ENCODE data around the gene RFX7.

RFX7 gene

DNA sequence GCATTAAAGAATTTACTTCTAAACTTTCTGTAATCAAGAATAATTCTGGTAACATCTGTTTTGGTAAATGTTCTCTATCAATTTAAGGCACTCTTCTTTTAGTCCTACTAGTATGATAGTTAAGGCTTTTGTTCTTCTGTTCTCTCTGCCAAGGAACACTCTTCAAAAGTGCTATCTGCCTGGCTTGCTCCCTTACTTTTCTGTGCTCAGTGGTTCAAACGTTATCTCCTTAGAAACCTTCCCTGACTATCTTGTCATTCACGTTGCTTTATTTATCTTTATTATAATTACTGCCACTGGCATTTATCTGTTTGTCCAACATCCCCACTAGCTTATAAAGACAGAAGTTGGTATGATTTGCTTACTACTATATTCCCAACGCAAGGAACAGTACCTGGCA is 59.2 kb downstream of the RFX7 start:
- POLR2A ChIA-PET: no interaction called here
- CTCF ChIA-PET: no interaction called here
- DNase-seq (ENCODE audit: extremely low spot score): no peak
- no peak for TF ChIP-seq FOXM1 (IDR thresholded peaks at IDR 0.05; ENCODE audit: borderline replicate concordance)
- TF ChIP-seq BHLHE40 (IDR thresholded peaks at IDR 0.05; ENCODE audit: borderline replicate concordance): no peak
- no peak for TF ChIP-seq FOXK2 (IDR thresholded peaks at IDR 0.05)
- no peak for TF ChIP-seq SUZ12 (IDR thresholded peaks at IDR 0.05)
- no peak for TF ChIP-seq NFRKB (IDR thresholded peaks at IDR 0.05)
- no peak for TF ChIP-seq ZNF384 (IDR thresholded peaks at IDR 0.05)
- no peak for TF ChIP-seq ARNT (IDR thresholded peaks at IDR 0.05)
- TF ChIP-seq TARDBP (IDR thresholded peaks at IDR 0.05): no peak
- TF ChIP-seq, protein P1, sequence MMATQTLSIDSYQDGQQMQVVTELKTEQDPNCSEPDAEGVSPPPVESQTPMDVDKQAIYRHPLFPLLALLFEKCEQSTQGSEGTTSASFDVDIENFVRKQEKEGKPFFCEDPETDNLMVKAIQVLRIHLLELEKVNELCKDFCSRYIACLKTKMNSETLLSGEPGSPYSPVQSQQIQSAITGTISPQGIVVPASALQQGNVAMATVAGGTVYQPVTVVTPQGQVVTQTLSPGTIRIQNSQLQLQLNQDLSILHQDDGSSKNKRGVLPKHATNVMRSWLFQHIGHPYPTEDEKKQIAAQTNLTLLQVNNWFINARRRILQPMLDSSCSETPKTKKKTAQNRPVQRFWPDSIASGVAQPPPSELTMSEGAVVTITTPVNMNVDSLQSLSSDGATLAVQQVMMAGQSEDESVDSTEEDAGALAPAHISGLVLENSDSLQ (IDR thresholded peaks at IDR 0.05): no peak
- TF ChIP-seq ELF4 (IDR thresholded peaks at IDR 0.05): no peak
- TF ChIP-seq CTBP1 (IDR thresholded peaks at IDR 0.05; ENCODE audit: borderline replicate concordance): no peak
- TF ChIP-seq FOXA1 (IDR thresholded peaks at IDR 0.05): no peak
- no peak for TF ChIP-seq SP1 (IDR thresholded peaks at IDR 0.05)
- no peak for TF ChIP-seq LEF1 (IDR thresholded peaks at IDR 0.05; ENCODE audit: borderline replicate concordance)
- TF ChIP-seq HDGF (IDR thresholded peaks at IDR 0.05; ENCODE audit: borderline replicate concordance): no peak
- no peak for TF ChIP-seq L3MBTL2 (conservative IDR thresholded peaks at IDR 0.05)

DNA sequence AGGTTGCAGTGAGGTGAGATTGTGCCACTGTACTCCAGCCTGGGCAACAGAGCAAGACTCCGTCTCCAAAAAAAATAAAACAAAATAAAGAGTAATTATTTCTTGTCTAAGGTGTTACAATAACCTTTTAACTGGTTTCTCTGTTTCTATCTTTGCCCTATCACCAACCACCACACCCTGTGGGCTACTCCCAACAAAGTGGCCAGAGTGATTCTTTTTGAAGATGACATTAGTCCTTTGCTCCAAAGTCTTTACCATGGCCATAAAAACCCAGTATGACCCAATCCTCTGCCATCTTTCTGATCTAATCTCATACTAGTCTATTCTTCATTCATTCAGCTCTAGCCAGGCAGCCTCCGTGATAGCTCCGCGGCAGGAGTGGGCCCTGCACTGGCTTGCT is 62.8 kb downstream of the RFX7 start:
- CTCF ChIA-PET: no interaction called here
- POLR2A ChIA-PET: no interaction called here
- no peak for TF ChIP-seq BHLHE40 (IDR thresholded peaks at IDR 0.05; ENCODE audit: borderline replicate concordance)
- no peak for TF ChIP-seq CTBP1 (IDR thresholded peaks at IDR 0.05; ENCODE audit: borderline replicate concordance)
- TF ChIP-seq LEF1 (IDR thresholded peaks at IDR 0.05; ENCODE audit: borderline replicate concordance): no peak
- TF ChIP-seq FOXK2 (IDR thresholded peaks at IDR 0.05): no peak
- TF ChIP-seq HDGF (IDR thresholded peaks at IDR 0.05; ENCODE audit: borderline replicate concordance): no peak
- no peak for TF ChIP-seq ZNF384 (IDR thresholded peaks at IDR 0.05)
- TF ChIP-seq NFRKB (IDR thresholded peaks at IDR 0.05): no peak
- TF ChIP-seq FOXM1 (IDR thresholded peaks at IDR 0.05; ENCODE audit: borderline replicate concordance): no peak
- TF ChIP-seq ARNT (IDR thresholded peaks at IDR 0.05): no peak
- TF ChIP-seq SUZ12 (IDR thresholded peaks at IDR 0.05): no peak
- TF ChIP-seq, protein P1 (IDR thresholded peaks at IDR 0.05): no peak
- no peak for TF ChIP-seq TARDBP (IDR thresholded peaks at IDR 0.05)
- TF ChIP-seq L3MBTL2 (conservative IDR thresholded peaks at IDR 0.05): no peak
- no peak for TF ChIP-seq ELF4 (IDR thresholded peaks at IDR 0.05)
- TF ChIP-seq FOXA1 (IDR thresholded peaks at IDR 0.05): no peak
- DNase-seq (ENCODE audit: extremely low spot score): no peak

DNA sequence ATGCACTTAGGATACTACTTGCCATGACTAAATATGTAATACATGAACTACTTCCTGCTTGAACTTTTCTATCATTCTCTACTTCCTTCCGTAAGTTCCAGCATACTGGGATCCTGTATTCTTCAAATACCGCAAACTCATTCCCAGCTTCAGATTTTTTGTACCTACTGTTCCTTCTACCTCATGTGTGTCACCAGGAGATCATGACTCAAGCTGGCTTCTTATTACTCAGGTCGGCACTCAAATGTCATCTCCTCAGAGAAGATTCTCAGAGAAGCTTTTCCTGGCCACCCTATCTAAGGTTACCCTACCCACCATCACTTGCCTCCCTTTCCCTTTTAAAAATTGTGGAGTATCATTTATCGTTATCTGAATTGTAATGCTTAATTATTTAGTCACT is 66.7 kb downstream of the RFX7 start:
- CTCF ChIA-PET: no interaction called here
- DNase-seq (ENCODE audit: extremely low spot score): no peak
- TF ChIP-seq, protein P1 (IDR thresholded peaks at IDR 0.05): no peak
- TF ChIP-seq SUZ12 (IDR thresholded peaks at IDR 0.05): no peak
- no peak for TF ChIP-seq TARDBP (IDR thresholded peaks at IDR 0.05)
- no peak for TF ChIP-seq LEF1 (IDR thresholded peaks at IDR 0.05; ENCODE audit: borderline replicate concordance)
- POLR2A ChIA-PET: no interaction called here

DNA sequence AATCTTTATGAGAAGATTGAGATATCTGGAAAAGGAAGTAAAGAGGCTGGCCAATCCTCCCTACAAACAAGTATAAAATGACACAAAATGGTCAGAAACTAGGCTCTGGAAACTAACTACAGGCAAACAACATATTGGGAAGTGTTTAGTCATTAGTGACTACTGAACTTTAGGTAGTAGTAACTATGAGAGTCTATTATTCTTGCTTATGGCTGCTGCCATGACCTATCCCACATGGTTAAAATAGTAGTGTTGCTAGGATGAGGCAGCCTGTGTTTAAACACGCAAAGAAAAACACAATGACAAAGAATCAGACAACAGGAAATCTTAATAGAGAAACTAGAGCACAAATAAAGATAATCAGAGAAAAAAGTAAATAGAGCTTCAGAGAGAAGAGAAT is 67.9 kb downstream of the RFX7 start:
- ChIA-PET CTCF (no interaction called here), POLR2A (no interaction called here)
- DNase-seq (ENCODE audit: extremely low spot score): no peak
- no peak for TF ChIP-seq FOXK2 (IDR thresholded peaks at IDR 0.05)
- no peak for TF ChIP-seq FOXA1 (IDR thresholded peaks at IDR 0.05)
- TF ChIP-seq SUZ12 (IDR thresholded peaks at IDR 0.05): no peak
- TF ChIP-seq, protein P1 (IDR thresholded peaks at IDR 0.05): no peak
- TF ChIP-seq NFRKB (IDR thresholded peaks at IDR 0.05): no peak
- no peak for TF ChIP-seq HDGF (IDR thresholded peaks at IDR 0.05; ENCODE audit: borderline replicate concordance)
- no peak for TF ChIP-seq BHLHE40 (IDR thresholded peaks at IDR 0.05; ENCODE audit: borderline replicate concordance)
- TF ChIP-seq SP1 (IDR thresholded peaks at IDR 0.05): no peak
- no peak for TF ChIP-seq TARDBP (IDR thresholded peaks at IDR 0.05)
- TF ChIP-seq FOXM1 (IDR thresholded peaks at IDR 0.05; ENCODE audit: borderline replicate concordance): no peak

DNA sequence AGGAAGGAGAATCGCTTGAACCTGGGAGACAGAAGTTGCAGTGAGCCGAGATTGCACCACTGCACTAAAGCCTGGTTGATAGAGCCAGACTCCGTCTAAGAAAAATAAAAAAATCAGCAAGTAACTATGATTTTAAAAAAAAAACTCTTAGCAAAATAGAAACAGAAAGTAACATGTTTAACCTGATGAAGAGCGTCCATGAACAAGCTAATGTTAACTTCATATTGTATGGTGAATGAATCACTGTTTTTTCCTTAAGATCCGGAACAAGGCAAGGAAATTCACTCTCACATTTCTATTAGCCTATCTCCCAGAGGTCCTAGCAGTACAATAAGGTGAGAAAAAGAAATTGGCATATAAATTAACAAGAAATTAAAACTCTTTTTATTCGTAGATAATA is 69.0 kb downstream of the RFX7 start:
- TF ChIP-seq FOXM1 (IDR thresholded peaks at IDR 0.05; ENCODE audit: borderline replicate concordance) (no peak), NFRKB (IDR thresholded peaks at IDR 0.05) (no peak), SUZ12 (IDR thresholded peaks at IDR 0.05) (no peak), ZNF384 (IDR thresholded peaks at IDR 0.05) (no peak)
- CTCF ChIA-PET: no interaction called here
- POLR2A ChIA-PET: no interaction called here
- DNase-seq (ENCODE audit: extremely low spot score): no peak

DNA sequence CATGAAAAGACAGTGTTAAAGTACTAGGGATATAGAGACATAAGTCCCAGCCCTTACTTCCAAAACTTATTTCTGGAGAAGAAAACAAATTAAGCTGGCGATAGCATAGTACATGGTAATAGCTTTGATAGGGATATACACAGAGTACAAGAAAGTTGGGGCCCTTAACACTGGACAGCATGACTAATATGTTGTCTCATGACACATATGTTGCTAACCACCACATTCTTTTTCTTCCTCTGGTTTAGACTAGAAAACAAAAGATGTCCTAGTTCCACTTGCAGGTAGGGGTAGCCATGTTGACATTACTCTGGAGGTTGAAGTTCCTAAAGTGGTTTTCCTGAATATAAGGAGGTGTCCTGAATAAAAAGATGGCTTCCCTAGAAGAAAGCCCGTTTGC is 75.3 kb downstream of the RFX7 start:
- ChIA-PET CTCF (no interaction called here), POLR2A (no interaction called here)
- TF ChIP-seq FOXA1 (IDR thresholded peaks at IDR 0.05): no peak
- TF ChIP-seq, protein P1 (IDR thresholded peaks at IDR 0.05): no peak
- no peak for TF ChIP-seq LEF1 (IDR thresholded peaks at IDR 0.05; ENCODE audit: borderline replicate concordance)
- TF ChIP-seq ELF4 (IDR thresholded peaks at IDR 0.05): no peak
- TF ChIP-seq NFRKB (IDR thresholded peaks at IDR 0.05): no peak
- TF ChIP-seq HDGF (IDR thresholded peaks at IDR 0.05; ENCODE audit: borderline replicate concordance): no peak
- no peak for TF ChIP-seq TARDBP (IDR thresholded peaks at IDR 0.05)
- TF ChIP-seq ARNT (IDR thresholded peaks at IDR 0.05): no peak
- no peak for TF ChIP-seq CTBP1 (IDR thresholded peaks at IDR 0.05; ENCODE audit: borderline replicate concordance)
- no peak for TF ChIP-seq SUZ12 (IDR thresholded peaks at IDR 0.05)
- no peak for TF ChIP-seq ZNF384 (IDR thresholded peaks at IDR 0.05)
- TF ChIP-seq SP1 (IDR thresholded peaks at IDR 0.05): no peak
- DNase-seq (ENCODE audit: extremely low spot score): no peak

Data from HEK293T (cell line).